Prostate gland (tissue), 2 donors: ENCODE results near the gene CNTLN.

Experiments used
- POLR2A ChIP-seq: fragments of 450-650 bp; IDR thresholded peaks from one replicate; pipeline ENCODE4 v1.6.1; 2016; ENCODE audit warnings: antibody characterized with exemption, mild to moderate bottlenecking
- POLR2AphosphoS5 ChIP-seq: sonication (generic); formaldehyde crosslinking; IDR thresholded peaks from one replicate; pipeline ENCODE4 v1.6.1; 2017; ENCODE audit warnings: antibody characterized with exemption
- TF ChIP-seq, protein P1 (sequence below), 4 experiments: fragments of 200-600 bp in 2 of 4; fragments of 450-650 bp in 2 of 4; sonication (generic) in 2 of 4; IDR thresholded peaks; 1 replicate in 3 of 4; 2 replicates in 1 of 4; pipeline ENCODE4 v1.5.1; 2016 to 2019; ENCODE audit warnings: antibody characterized with exemption in 4 of 4, mild to moderate bottlenecking in 2 of 4, moderate library complexity in 2 of 4

DNA sequence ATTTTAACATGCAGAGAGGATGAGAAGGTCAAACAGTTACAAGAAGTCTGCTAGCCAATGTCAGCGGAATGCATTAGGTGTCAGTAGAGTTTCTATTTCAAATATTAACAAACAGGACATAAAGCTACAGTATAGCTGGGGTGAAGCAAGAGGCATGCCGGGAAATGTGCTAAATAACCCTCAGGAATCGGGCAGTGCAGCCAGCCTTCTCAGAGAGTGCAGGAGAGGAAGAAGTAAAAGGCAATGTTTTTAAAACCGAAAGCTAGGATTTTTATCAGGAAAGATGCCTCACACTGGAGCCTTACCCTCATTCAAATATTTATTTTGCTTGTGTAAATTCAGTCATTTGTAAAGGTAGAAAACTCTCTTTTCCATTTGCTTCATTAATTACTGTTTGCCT, 384.9 kb downstream of the CNTLN start:
- TF ChIP-seq POLR2A (no peak), POLR2AphosphoS5 (no peak)
- TF ChIP-seq, protein P1, sequence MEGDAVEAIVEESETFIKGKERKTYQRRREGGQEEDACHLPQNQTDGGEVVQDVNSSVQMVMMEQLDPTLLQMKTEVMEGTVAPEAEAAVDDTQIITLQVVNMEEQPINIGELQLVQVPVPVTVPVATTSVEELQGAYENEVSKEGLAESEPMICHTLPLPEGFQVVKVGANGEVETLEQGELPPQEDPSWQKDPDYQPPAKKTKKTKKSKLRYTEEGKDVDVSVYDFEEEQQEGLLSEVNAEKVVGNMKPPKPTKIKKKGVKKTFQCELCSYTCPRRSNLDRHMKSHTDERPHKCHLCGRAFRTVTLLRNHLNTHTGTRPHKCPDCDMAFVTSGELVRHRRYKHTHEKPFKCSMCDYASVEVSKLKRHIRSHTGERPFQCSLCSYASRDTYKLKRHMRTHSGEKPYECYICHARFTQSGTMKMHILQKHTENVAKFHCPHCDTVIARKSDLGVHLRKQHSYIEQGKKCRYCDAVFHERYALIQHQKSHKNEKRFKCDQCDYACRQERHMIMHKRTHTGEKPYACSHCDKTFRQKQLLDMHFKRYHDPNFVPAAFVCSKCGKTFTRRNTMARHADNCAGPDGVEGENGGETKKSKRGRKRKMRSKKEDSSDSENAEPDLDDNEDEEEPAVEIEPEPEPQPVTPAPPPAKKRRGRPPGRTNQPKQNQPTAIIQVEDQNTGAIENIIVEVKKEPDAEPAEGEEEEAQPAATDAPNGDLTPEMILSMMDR (IDR thresholded peaks at IDR 0.05), result no peak
